Caco-2 (cell line): ENCODE results near the gene NR2C2. TPM values are rescaled to one million over a fixed set of nuclear protein-coding genes. Genes with fewer than 3 reads are reported as not detected.

Experiments used
- BruUV-seq: library from RNA; stranded (reverse); fragments of 400-500 nt; replicated peaks from 2 replicates; lab custom pipeline; 2021; lab: Mats Ljungman, UMichigan
- CTCF ChIA-PET: fragments of 300-600 bp; sonication (Branson Sonifier 250); formaldehyde crosslinking; loops from one replicate; lab custom pipeline; 2022; ENCODE audit warnings: antibody characterized with exemption; lab: Charles Lee
- POLR2A ChIA-PET: fragments of 300-600 bp; sonication (Branson Sonifier 250); formaldehyde crosslinking; loops from one replicate; lab custom pipeline; 2022; ENCODE audit warnings: antibody characterized with exemption; lab: Charles Lee
- DNase-seq, 2 experiments: peaks; one replicate each; pipeline versions ENCODE4 v3.0.0 to v3.0.0-alpha.2; 2020 to 2022
- H3K27me3 ChIP-seq: replicated peaks from 2 replicates; pipeline ENCODE4 v1.6.0; 2011; ENCODE audit warnings: low read length; ENCODE audit not compliant: control insufficient read depth, insufficient read depth
- H3K36me3 ChIP-seq: 2 replicates; pipeline ENCODE4 v1.5.1; 2011; ENCODE audit warnings: low read length; ENCODE audit not compliant: control insufficient read depth, insufficient read depth
- H3K4me1 ChIP-seq: fragments of 250-450 bp; sonication (Bioruptor Pico); 2 replicates; pipeline ENCODE4 v1.5.1; 2020; ENCODE audit warnings: mild to moderate bottlenecking
- H3K4me3 ChIP-seq: 2 replicates; pipeline ENCODE4 v1.5.1; 2011; ENCODE audit warnings: low read depth, mild to moderate bottlenecking, control low read depth, low read length
- H3K9me3 ChIP-seq: fragments of 250-450 bp; sonication (Bioruptor Pico); 2 replicates; pipeline ENCODE4 v1.5.1; 2020; ENCODE audit warnings: mild to moderate bottlenecking, moderate library complexity
- H3K27ac Mint-ChIP-seq: one replicate; pipeline ENCODE4 v1.8.0; 2022; ENCODE audit warnings: mixed read lengths; ENCODE audit not compliant: unreplicated experiment
- H3K27me3 Mint-ChIP-seq: one replicate; pipeline ENCODE4 v1.8.0; 2022; ENCODE audit warnings: mixed read lengths; ENCODE audit not compliant: insufficient read depth, unreplicated experiment
- H3K36me3 Mint-ChIP-seq: one replicate; pipeline ENCODE4 v1.8.0; 2022; ENCODE audit warnings: mild to moderate bottlenecking, mixed read lengths; ENCODE audit not compliant: insufficient read depth, unreplicated experiment
- H3K4me1 Mint-ChIP-seq: one replicate; pipeline ENCODE4 v1.8.0; 2022; ENCODE audit warnings: low read depth, mixed read lengths; ENCODE audit not compliant: unreplicated experiment
- H3K4me3 Mint-ChIP-seq: one replicate; pipeline ENCODE4 v1.8.0; 2022; ENCODE audit warnings: mild to moderate bottlenecking, moderate library complexity, mixed read lengths; ENCODE audit not compliant: unreplicated experiment
- H3K9me3 Mint-ChIP-seq: one replicate; pipeline ENCODE4 v1.8.0; 2022; ENCODE audit warnings: mixed read lengths; ENCODE audit not compliant: unreplicated experiment
- intact Hi-C: fragments of 100-400 bp; cut with micrococcal nuclease; formaldehyde crosslinking; loops from one replicate; pipeline ENCODE4 v1.10.0; 2022; ENCODE audit not compliant: unreplicated experiment
- total RNA-seq: library from RNA; stranded (reverse); gene quantifications from 2 replicates; pipeline ENCODE4 v1.2.3, GENCODE V29; 2022
- TF ChIP-seq, protein P1 (sequence below), 2 experiments: fragments of 200-600 bp in 1 of 2; IDR thresholded peaks; 1 replicate in 1 of 2; 2 replicates in 1 of 2; pipeline versions ENCODE4 v1.5.1 to v1.8.0; 2011 to 2022; ENCODE audit warnings: antibody characterized with exemption in 1 of 2, control low read depth in 1 of 2, inconsistent platforms in 1 of 2, low read depth in 1 of 2, low read length in 1 of 2, mild to moderate bottlenecking in 1 of 2, moderate library complexity in 1 of 2; ENCODE audit not compliant: insufficient read depth in 1 of 2, severe bottlenecking in 1 of 2, unreplicated experiment in 1 of 2

NR2C2 gene
- total RNA-seq, 1 experiment from 2014 or later, result 37.0 TPM

DNA sequence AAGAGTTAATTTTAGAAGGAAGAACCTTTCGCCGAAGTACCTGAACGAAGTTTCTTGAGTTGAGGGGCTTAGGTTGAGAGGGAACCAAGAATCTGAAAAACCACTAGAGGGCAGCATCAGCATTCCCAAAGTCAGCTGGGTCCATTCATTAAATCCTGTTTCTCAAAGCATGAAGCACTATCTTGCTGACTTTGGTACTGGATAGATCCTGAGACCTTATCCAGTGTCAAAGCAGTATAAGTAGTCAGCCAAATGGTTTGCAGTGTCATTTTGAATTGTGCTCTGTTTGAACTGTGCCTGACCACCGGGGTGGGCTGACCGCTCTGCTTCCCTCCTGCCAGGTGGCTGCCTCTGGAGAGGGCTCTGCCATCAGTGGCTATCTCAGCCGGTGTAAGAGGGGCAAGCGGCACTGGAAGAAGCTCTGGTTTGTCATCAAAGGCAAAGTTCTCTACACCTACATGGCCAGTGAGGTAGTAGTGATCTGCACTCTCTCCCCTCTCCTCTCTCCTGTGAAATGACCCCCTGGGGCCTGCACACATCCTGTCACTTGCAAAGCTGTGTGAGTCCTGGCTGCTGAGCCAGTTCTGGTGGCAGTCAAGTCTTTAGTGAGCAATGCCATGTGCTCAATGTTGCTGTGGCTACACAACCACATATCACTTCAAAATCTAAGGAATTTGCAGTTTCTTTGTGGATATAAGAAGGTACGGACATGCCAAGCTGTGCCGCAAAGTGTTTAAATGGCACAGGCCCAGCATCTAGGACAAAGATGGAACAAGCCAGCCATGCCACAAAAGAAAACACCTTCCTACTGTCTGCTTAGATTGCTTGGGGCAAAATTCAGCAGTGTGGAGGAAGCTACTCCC lies 21.4 kb upstream of the NR2C2 start:
- Histone ChIP-seq H3K4me1 (no peaks in the 10 kb centered on the region), H3K4me3 (no peak overlapping the region), H3K27me3 (no peaks in the 10 kb centered on the region), H3K9me3 (no peaks in the 10 kb centered on the region), H3K36me3 (no peaks in the 10 kb centered on the region)
- H3K9me3 Mint-ChIP-seq, result no peaks in the 10 kb centered on the region
- no peak overlapping the region for H3K4me3 Mint-ChIP-seq
- TF ChIP-seq, protein P1, sequence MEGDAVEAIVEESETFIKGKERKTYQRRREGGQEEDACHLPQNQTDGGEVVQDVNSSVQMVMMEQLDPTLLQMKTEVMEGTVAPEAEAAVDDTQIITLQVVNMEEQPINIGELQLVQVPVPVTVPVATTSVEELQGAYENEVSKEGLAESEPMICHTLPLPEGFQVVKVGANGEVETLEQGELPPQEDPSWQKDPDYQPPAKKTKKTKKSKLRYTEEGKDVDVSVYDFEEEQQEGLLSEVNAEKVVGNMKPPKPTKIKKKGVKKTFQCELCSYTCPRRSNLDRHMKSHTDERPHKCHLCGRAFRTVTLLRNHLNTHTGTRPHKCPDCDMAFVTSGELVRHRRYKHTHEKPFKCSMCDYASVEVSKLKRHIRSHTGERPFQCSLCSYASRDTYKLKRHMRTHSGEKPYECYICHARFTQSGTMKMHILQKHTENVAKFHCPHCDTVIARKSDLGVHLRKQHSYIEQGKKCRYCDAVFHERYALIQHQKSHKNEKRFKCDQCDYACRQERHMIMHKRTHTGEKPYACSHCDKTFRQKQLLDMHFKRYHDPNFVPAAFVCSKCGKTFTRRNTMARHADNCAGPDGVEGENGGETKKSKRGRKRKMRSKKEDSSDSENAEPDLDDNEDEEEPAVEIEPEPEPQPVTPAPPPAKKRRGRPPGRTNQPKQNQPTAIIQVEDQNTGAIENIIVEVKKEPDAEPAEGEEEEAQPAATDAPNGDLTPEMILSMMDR (IDR thresholded peaks at IDR 0.05; ENCODE audit: insufficient read depth in 1 of 2, low read depth in 1 of 2, low read length in 1 of 2, severe bottlenecking in 1 of 2, unreplicated experiment in 1 of 2), result peak; percentile 72 to 81
- intact Hi-C loops, result loop anchor here (2.0 to 5.0 kb wide), 3 partner anchors 91 to 173 kb away; partner anchors contain the start of gene RBSN
- peak in 1 of 2 experiments; percentile 63 for DNase-seq
- ChIA-PET POLR2A (no interaction called here), CTCF (interaction anchor here (0.6 to 1.3 kb wide), 6 partner anchors 11 to 154 kb away, joined by 3 to 4 read pairs (median 3); partner anchors contain the start of gene MRPS25)
- BruUV-seq, result no TSS peak
- H3K27ac Mint-ChIP-seq, result no peak overlapping the region
- H3K4me1 Mint-ChIP-seq, result no peaks in the 10 kb centered on the region
- no peaks in the 10 kb centered on the region for H3K27me3 Mint-ChIP-seq
- no peaks in the 10 kb centered on the region for H3K36me3 Mint-ChIP-seq

DNA sequence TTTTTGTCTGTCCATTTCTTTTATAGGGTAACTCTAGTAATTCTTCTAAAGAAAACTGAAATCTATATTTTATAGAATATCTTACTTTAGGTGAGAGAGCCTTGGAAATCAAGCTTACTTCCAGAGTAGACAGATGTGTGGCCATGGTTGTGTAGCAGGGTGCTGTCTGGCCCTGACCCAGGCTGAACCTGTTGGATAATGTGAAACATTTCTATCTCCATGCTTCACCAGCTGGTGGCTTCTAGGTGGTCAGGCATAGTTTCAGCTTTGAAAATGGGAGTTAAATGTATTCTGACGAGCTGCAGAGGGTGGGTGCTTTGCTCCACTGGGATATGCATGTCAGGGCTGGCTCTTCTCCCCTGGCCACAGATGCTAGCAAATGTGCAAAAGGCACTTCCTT lies 20.8 kb upstream of the NR2C2 start:
- TF ChIP-seq, protein P1 (IDR thresholded peaks at IDR 0.05; ENCODE audit: insufficient read depth in 1 of 2, low read depth in 1 of 2, low read length in 1 of 2, severe bottlenecking in 1 of 2, unreplicated experiment in 1 of 2), result no peak
- ChIA-PET CTCF (interaction anchor here (0.8 to 1.3 kb wide), 3 partner anchors 125 to 139 kb away, joined by 3 read pairs; partner anchors contain the start of gene MRPS25), POLR2A (no interaction called here)
- Mint-ChIP-seq H3K9me3 (no peaks in the 10 kb centered on the region), H3K36me3 (no peaks in the 10 kb centered on the region), H3K27ac (no peak overlapping the region), H3K27me3 (no peaks in the 10 kb centered on the region), H3K4me3 (no peak overlapping the region), H3K4me1 (no peaks in the 10 kb centered on the region)
- no peaks in the 10 kb centered on the region for H3K4me1 ChIP-seq
- intact Hi-C loops, result loop anchor here (5.0 kb wide), 2 partner anchors 91 to 121 kb away; no protein-coding TSS in a partner anchor
- H3K36me3 ChIP-seq, result no peaks in the 10 kb centered on the region
- DNase-seq, result no peak
- BruUV-seq, result no TSS peak
- no peaks in the 10 kb centered on the region for H3K27me3 ChIP-seq
- H3K4me3 ChIP-seq, result no peak overlapping the region
- no peaks in the 10 kb centered on the region for H3K9me3 ChIP-seq

DNA sequence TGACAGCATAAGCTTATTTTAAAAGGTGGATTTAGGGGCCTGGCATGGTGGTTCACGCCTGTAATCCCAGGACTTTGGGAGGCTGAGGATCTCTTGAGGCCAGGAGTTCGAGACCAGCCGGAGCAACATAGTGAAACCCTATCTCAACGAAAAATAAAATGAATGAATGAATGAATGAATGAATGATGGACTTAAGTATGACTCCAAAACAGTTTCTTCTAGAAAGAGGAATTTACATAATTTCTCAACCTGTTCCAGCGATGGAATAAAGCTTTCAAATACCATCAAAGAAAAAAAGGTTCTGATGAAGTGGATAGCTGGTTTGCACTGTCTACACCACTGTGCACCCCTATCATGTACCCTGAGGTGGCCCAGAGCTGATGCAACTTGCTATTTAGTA lies 20.1 kb upstream of the NR2C2 start:
- ChIA-PET CTCF (interaction anchor here (1.3 kb wide), 1 partner anchor 124 kb away, joined by 3 read pairs; no protein-coding TSS in a partner anchor), POLR2A (no interaction called here)
- no peak overlapping the region for H3K4me3 Mint-ChIP-seq
- H3K4me1 Mint-ChIP-seq, result no peaks in the 10 kb centered on the region
- intact Hi-C loops, result loop anchor here (5.0 kb wide), 2 partner anchors 90 to 120 kb away; no protein-coding TSS in a partner anchor
- no peaks in the 10 kb centered on the region for H3K4me1 ChIP-seq
- no TSS peak for BruUV-seq
- TF ChIP-seq, protein P1 (IDR thresholded peaks at IDR 0.05; ENCODE audit: insufficient read depth in 1 of 2, low read depth in 1 of 2, low read length in 1 of 2, severe bottlenecking in 1 of 2, unreplicated experiment in 1 of 2), result no peak
- H3K27me3 ChIP-seq, result no peaks in the 10 kb centered on the region
- H3K36me3 ChIP-seq, result no peaks in the 10 kb centered on the region
- H3K27me3 Mint-ChIP-seq, result no peaks in the 10 kb centered on the region
- no peak overlapping the region for H3K4me3 ChIP-seq
- H3K27ac Mint-ChIP-seq, result no peak overlapping the region
- DNase-seq, result no peak
- no peaks in the 10 kb centered on the region for H3K9me3 Mint-ChIP-seq
- no peaks in the 10 kb centered on the region for H3K9me3 ChIP-seq
- no peaks in the 10 kb centered on the region for H3K36me3 Mint-ChIP-seq
